Skeletal muscle satellite cell (primary cell): ENCODE results near the gene CLEC20A.
A peak's percentile ranks its signal among the peaks of the same experiment; 100 is the strongest.

Source experiments
- H3K27me3 ChIP-seq: 2 replicates; pipeline ENCODE4 v1.7.0; 2013; ENCODE audit warnings: low read length; ENCODE audit not compliant: control insufficient read depth, insufficient read depth
- H3K36me3 ChIP-seq: 2 replicates; pipeline ENCODE4 v1.7.0; 2013; ENCODE audit warnings: mild to moderate bottlenecking, control low read depth, low read length; ENCODE audit not compliant: insufficient read depth
- H3K4me1 ChIP-seq: 2 replicates; pipeline ENCODE4 v1.7.0; 2013; ENCODE audit warnings: low read length; ENCODE audit not compliant: control insufficient read depth, insufficient read depth
- H3K4me2 ChIP-seq: 2 replicates; pipeline ENCODE4 v1.7.0; 2013; ENCODE audit warnings: mild to moderate bottlenecking, low read length
- H3K4me3 ChIP-seq: 2 replicates; pipeline ENCODE4 v1.7.0; 2013; ENCODE audit warnings: low read length
- H3K9ac ChIP-seq: 2 replicates; pipeline ENCODE4 v1.7.0; 2013; ENCODE audit warnings: mild to moderate bottlenecking, low read depth, low read length, moderate library complexity
- H3K9me3 ChIP-seq: replicated peaks from 2 replicates; pipeline ENCODE4 v1.7.0; 2013; ENCODE audit warnings: mild to moderate bottlenecking, control low read depth, low read length

Gene CLEC20A

GRCh38 chr1:178486100-178487069 is 10.4 kb downstream of the CLEC20A start:
- Histone ChIP-seq H3K36me3 (no peaks in the 10 kb centered on the region), H3K4me1 (peaks cover 10% of the 10 kb centered on the region), H3K27me3 (no peaks in the 10 kb centered on the region), H3K9me3 (no peaks in the 10 kb centered on the region), H3K4me3 (peak overlapping the region; percentile 34), H3K9ac (peak overlapping the region; percentile 32), H3K4me2 (peak overlapping the region; percentile 74)

- H3K9ac ChIP-seq, result no peak overlapping the region
Observed at GRCh38 chr1:178485541-178485981, 11.2 kb downstream of the CLEC20A start.

GRCh38 chr1:178484698-178485225 is 12.0 kb downstream of the CLEC20A start:
- Histone ChIP-seq H3K9me3 (no peaks in the 10 kb centered on the region), H3K4me2 (no peak overlapping the region), H3K27me3 (no peaks in the 10 kb centered on the region), H3K4me3 (no peak overlapping the region), H3K4me1 (peaks cover 10% of the 10 kb centered on the region), H3K9ac (no peak overlapping the region), H3K36me3 (no peaks in the 10 kb centered on the region)

More at GRCh38 chr1:178485541-178485981, 11.2 kb downstream of the CLEC20A start:
- Histone ChIP-seq H3K36me3 (no peaks in the 10 kb centered on the region), H3K4me3 (no peak overlapping the region), H3K27me3 (no peaks in the 10 kb centered on the region), H3K4me2 (no peak overlapping the region), H3K9me3 (no peaks in the 10 kb centered on the region), H3K4me1 (peaks cover 10% of the 10 kb centered on the region)

- Histone ChIP-seq H3K4me3 (no peak overlapping the region), H3K27me3 (no peaks in the 10 kb centered on the region), H3K4me1 (peaks cover 10% of the 10 kb centered on the region), H3K36me3 (no peaks in the 10 kb centered on the region), H3K4me2 (no peak overlapping the region), H3K9ac (no peak overlapping the region), H3K9me3 (no peaks in the 10 kb centered on the region)
Observed at GRCh38 chr1:178483251-178483957, 13.4 kb downstream of the CLEC20A start.

GRCh38 chr1:178477841-178478240 is 18.9 kb downstream of the CLEC20A start:
- H3K4me1 ChIP-seq, result no peaks in the 10 kb centered on the region
- H3K4me3 ChIP-seq, result no peak overlapping the region
- no peak overlapping the region for H3K9ac ChIP-seq
- peaks cover 32% of the 10 kb centered on the region for H3K36me3 ChIP-seq
- H3K27me3 ChIP-seq, result no peaks in the 10 kb centered on the region
- H3K4me2 ChIP-seq, result no peak overlapping the region
- H3K9me3 ChIP-seq, result no peaks in the 10 kb centered on the region

- Histone ChIP-seq H3K27me3 (no peaks in the 10 kb centered on the region), H3K9ac (no peak overlapping the region), H3K36me3 (peaks cover 36% of the 10 kb centered on the region), H3K4me2 (no peak overlapping the region), H3K9me3 (no peaks in the 10 kb centered on the region), H3K4me3 (no peak overlapping the region), H3K4me1 (no peaks in the 10 kb centered on the region)
Observed at GRCh38 chr1:178477373-178477772, 19.4 kb downstream of the CLEC20A start.

GRCh38 chr1:178472531-178472930 is 24.2 kb downstream of the CLEC20A start:
- Histone ChIP-seq H3K4me3 (no peak overlapping the region), H3K27me3 (no peaks in the 10 kb centered on the region), H3K4me1 (no peaks in the 10 kb centered on the region), H3K9ac (no peak overlapping the region), H3K9me3 (no peaks in the 10 kb centered on the region), H3K4me2 (no peak overlapping the region), H3K36me3 (peaks cover 48% of the 10 kb centered on the region)

- Histone ChIP-seq H3K4me3 (no peak overlapping the region), H3K27me3 (no peaks in the 10 kb centered on the region), H3K9me3 (no peaks in the 10 kb centered on the region), H3K4me1 (peaks cover under 1% of the 10 kb centered on the region), H3K9ac (no peak overlapping the region), H3K4me2 (no peak overlapping the region), H3K36me3 (peaks cover 55% of the 10 kb centered on the region)
Observed at GRCh38 chr1:178470411-178470960, 26.3 kb downstream of the CLEC20A start.

- Histone ChIP-seq H3K9ac (no peak overlapping the region), H3K36me3 (peaks cover 34% of the 10 kb centered on the region), H3K27me3 (no peaks in the 10 kb centered on the region), H3K4me1 (peaks cover 16% of the 10 kb centered on the region), H3K4me3 (no peak overlapping the region), H3K4me2 (no peak overlapping the region), H3K9me3 (no peaks in the 10 kb centered on the region)
Observed at GRCh38 chr1:178467837-178468236, 28.9 kb downstream of the CLEC20A start.

- H3K9ac ChIP-seq, result no peak overlapping the region
- peaks cover 16% of the 10 kb centered on the region for H3K4me1 ChIP-seq
- H3K36me3 ChIP-seq, result peaks cover 30% of the 10 kb centered on the region
- no peaks in the 10 kb centered on the region for H3K27me3 ChIP-seq
- H3K4me3 ChIP-seq, result no peak overlapping the region
- no peaks in the 10 kb centered on the region for H3K9me3 ChIP-seq
- H3K4me2 ChIP-seq, result no peak overlapping the region
Observed at GRCh38 chr1:178465011-178465410, 31.8 kb downstream of the CLEC20A start.

- H3K4me2 ChIP-seq, result no peak overlapping the region
- H3K9ac ChIP-seq, result no peak overlapping the region
- no peak overlapping the region for H3K4me3 ChIP-seq
- peaks cover 16% of the 10 kb centered on the region for H3K4me1 ChIP-seq
- no peaks in the 10 kb centered on the region for H3K9me3 ChIP-seq
- H3K27me3 ChIP-seq, result no peaks in the 10 kb centered on the region
- H3K36me3 ChIP-seq, result peaks cover 30% of the 10 kb centered on the region
Observed at GRCh38 chr1:178464566-178464965, 32.2 kb downstream of the CLEC20A start.
